Measurements from ENCODE around the gene TCP11L2.

GRCh38 chr12:106296179-106296877 lies 6.2 kb upstream of the TCP11L2 start:
- TF ChIP-seq, protein P1, sequence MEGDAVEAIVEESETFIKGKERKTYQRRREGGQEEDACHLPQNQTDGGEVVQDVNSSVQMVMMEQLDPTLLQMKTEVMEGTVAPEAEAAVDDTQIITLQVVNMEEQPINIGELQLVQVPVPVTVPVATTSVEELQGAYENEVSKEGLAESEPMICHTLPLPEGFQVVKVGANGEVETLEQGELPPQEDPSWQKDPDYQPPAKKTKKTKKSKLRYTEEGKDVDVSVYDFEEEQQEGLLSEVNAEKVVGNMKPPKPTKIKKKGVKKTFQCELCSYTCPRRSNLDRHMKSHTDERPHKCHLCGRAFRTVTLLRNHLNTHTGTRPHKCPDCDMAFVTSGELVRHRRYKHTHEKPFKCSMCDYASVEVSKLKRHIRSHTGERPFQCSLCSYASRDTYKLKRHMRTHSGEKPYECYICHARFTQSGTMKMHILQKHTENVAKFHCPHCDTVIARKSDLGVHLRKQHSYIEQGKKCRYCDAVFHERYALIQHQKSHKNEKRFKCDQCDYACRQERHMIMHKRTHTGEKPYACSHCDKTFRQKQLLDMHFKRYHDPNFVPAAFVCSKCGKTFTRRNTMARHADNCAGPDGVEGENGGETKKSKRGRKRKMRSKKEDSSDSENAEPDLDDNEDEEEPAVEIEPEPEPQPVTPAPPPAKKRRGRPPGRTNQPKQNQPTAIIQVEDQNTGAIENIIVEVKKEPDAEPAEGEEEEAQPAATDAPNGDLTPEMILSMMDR (IDR thresholded peaks at IDR 0.05; ENCODE audit: insufficient read depth, low read depth, low read length) = no peak
- no peak for TF ChIP-seq EZH2 (IDR thresholded peaks at IDR 0.05; ENCODE audit: insufficient read depth, low read length)

All from astrocyte (in vitro differentiated cells and primary cell).